IMR-90 (cell line): ENCODE results near the gene STPG4. TPM values are rescaled to one million over a fixed set of nuclear protein-coding genes. Genes with fewer than 3 reads are reported as not detected.

Experiments used
- ATAC-seq: fragments of 200-7000 bp; cut with Tn5 transposase; 2 replicates; pipeline ENCODE4 v1.9.1; 2020; ENCODE audit warnings: low read depth, mild to moderate bottlenecking, moderate library complexity
- BruUV-seq: library from RNA; stranded (reverse); fragments of 400-500 nt; replicated peaks from 2 replicates; lab custom pipeline; 2021; lab: Mats Ljungman, UMichigan
- CTCF ChIA-PET: fragments of 300-600 bp; formaldehyde crosslinking; extraction: SDS; loops from one replicate; lab custom pipeline; 2021; ENCODE audit warnings: antibody characterized with exemption; lab: Yijun Ruan, JAX
- POLR2A ChIA-PET: fragments of 300-600 bp; sonication (Branson Sonifier 250); formaldehyde crosslinking; loops from one replicate; lab custom pipeline; 2022; ENCODE audit warnings: antibody characterized with exemption; ENCODE audit not compliant: unreplicated experiment; lab: Charles Lee
- DNase-seq: peaks from one replicate; pipeline ENCODE4 v3.0.0; 2013
- H2AFZ ChIP-seq: replicated peaks from 2 replicates; pipeline ENCODE3; 2013; ENCODE audit warnings: low read length, mild to moderate bottlenecking; ENCODE audit not compliant: poor library complexity
- H2AK5ac ChIP-seq: 2 replicates; pipeline ENCODE4 v1.6.1; 2013; ENCODE audit warnings: low read depth, low read length, inconsistent platforms
- H2AK9ac ChIP-seq: replicated peaks from 2 replicates; pipeline ENCODE3; 2013; ENCODE audit warnings: mild to moderate bottlenecking, low read depth, low read length, moderate library complexity; ENCODE audit not compliant: poor library complexity
- H2BK120ac ChIP-seq: 2 replicates; pipeline ENCODE4 v1.6.1; 2013; ENCODE audit warnings: low read depth, low read length, inconsistent platforms
- H2BK15ac ChIP-seq: 3 replicates; pipeline ENCODE4 v1.6.1; 2013; ENCODE audit warnings: low read depth, low read length, inconsistent platforms
- H2BK20ac ChIP-seq: 2 replicates; pipeline ENCODE4 v1.6.1; 2013; ENCODE audit warnings: low read depth, mild to moderate bottlenecking, inconsistent platforms, low read length, moderate library complexity
- H2BK5ac ChIP-seq: 2 replicates; pipeline ENCODE4 v1.6.1; 2013; ENCODE audit warnings: mild to moderate bottlenecking, low read depth, low read length, inconsistent platforms; ENCODE audit not compliant: poor library complexity, severe bottlenecking
- H3K14ac ChIP-seq: replicated peaks from 2 replicates; pipeline ENCODE4 v1.6.1; 2013; ENCODE audit warnings: low read depth, low read length, inconsistent platforms
- H3K18ac ChIP-seq: 2 replicates; pipeline ENCODE4 v1.6.1; 2013; ENCODE audit warnings: low read depth, low read length, control low read depth
- H3K23ac ChIP-seq: 2 replicates; pipeline ENCODE4 v1.6.1; 2013; ENCODE audit warnings: low read depth, low read length, inconsistent platforms
- H3K27ac ChIP-seq: 2 replicates; pipeline ENCODE4 v1.5.1; 2013; ENCODE audit warnings: mild to moderate bottlenecking, control low read depth, low read length; ENCODE audit not compliant: insufficient read depth
- H3K27me3 ChIP-seq: 2 replicates; pipeline ENCODE4 v1.6.1; 2013; ENCODE audit warnings: low read length; ENCODE audit not compliant: control insufficient read depth, insufficient read depth
- H3K36me3 ChIP-seq: 2 replicates; pipeline ENCODE4 v1.6.1; 2013; ENCODE audit warnings: low read length, mixed read lengths; ENCODE audit not compliant: control insufficient read depth, insufficient read depth
- H3K4ac ChIP-seq: 2 replicates; pipeline ENCODE4 v1.6.1; 2013; ENCODE audit warnings: low read depth, low read length, inconsistent platforms
- H3K4me1 ChIP-seq: 2 replicates; pipeline ENCODE4 v1.6.1; 2013; ENCODE audit warnings: low read length, mixed read lengths; ENCODE audit not compliant: control insufficient read depth, insufficient read depth
- H3K4me2 ChIP-seq: 2 replicates; pipeline ENCODE4 v1.6.1; 2013; ENCODE audit warnings: low read depth, mild to moderate bottlenecking, control low read depth, low read length, moderate library complexity
- H3K4me3 ChIP-seq: 2 replicates; pipeline ENCODE4 v1.5.1; 2013; ENCODE audit warnings: low read depth, mild to moderate bottlenecking, control low read depth, low read length, moderate library complexity; ENCODE audit not compliant: insufficient read depth
- H3K56ac ChIP-seq: 2 replicates; pipeline ENCODE4 v1.6.1; 2013; ENCODE audit warnings: low read length, inconsistent platforms; ENCODE audit not compliant: insufficient read depth; ENCODE audit errors: extremely low read depth
- H3K79me1 ChIP-seq, 2 experiments: 2 replicates each; pipeline ENCODE4 v1.6.1; 2013; ENCODE audit warnings: low read length in 2 of 2, inconsistent platforms in 1 of 2, low read depth in 1 of 2
- H3K9ac ChIP-seq: 2 replicates; pipeline ENCODE4 v1.6.1; 2013; ENCODE audit warnings: low read depth, low read length, control low read depth
- H3K9me1 ChIP-seq: 2 replicates; pipeline ENCODE4 v1.6.1; 2013; ENCODE audit warnings: low read length, inconsistent platforms; ENCODE audit not compliant: insufficient read depth
- H3K9me3 ChIP-seq: 2 replicates; pipeline ENCODE4 v1.6.1; 2013; ENCODE audit warnings: low read length; ENCODE audit not compliant: control insufficient read depth, insufficient read depth
- H4K20me1 ChIP-seq: 2 replicates; pipeline ENCODE4 v1.6.1; 2013; ENCODE audit warnings: low read length, inconsistent platforms; ENCODE audit not compliant: insufficient read depth
- H4K5ac ChIP-seq: 2 replicates; pipeline ENCODE4 v1.6.1; 2013; ENCODE audit warnings: mild to moderate bottlenecking, low read depth, low read length, control low read depth
- H4K8ac ChIP-seq, 2 experiments: 2 replicates each; pipeline ENCODE4 v1.6.1; 2013; ENCODE audit warnings: low read depth in 2 of 2, low read length in 2 of 2, control low read depth in 1 of 2, inconsistent platforms in 1 of 2
- H4K91ac ChIP-seq: 2 replicates; pipeline ENCODE4 v1.6.1; 2013; ENCODE audit warnings: low read depth, low read length, inconsistent platforms; ENCODE audit not compliant: insufficient read depth
- BHLHE40 ChIP-seq: fragments of 150-350 bp; IDR thresholded peaks from 2 replicates; pipeline ENCODE4 v1.6.1; 2016; ENCODE audit warnings: mild to moderate bottlenecking, low read depth, low read length
- CHD1 ChIP-seq: IDR thresholded peaks from 2 replicates; pipeline ENCODE4 v1.6.1; 2012; ENCODE audit warnings: low read depth, low read length, improper control_type of control experiment
- CTCF ChIP-seq: conservative IDR thresholded peaks from 2 replicates; pipeline ENCODE4 v1.5.1; 2012; ENCODE audit warnings: mild to moderate bottlenecking, low read depth, low read length, improper control_type of control experiment
- ELK1 ChIP-seq: fragments of 150-350 bp; IDR thresholded peaks from 2 replicates; pipeline ENCODE4 v1.6.1; 2016; ENCODE audit warnings: low read depth, mild to moderate bottlenecking, low read length, moderate library complexity, borderline replicate concordance
- FOS ChIP-seq: fragments of 150-350 bp; IDR thresholded peaks from 2 replicates; pipeline ENCODE4 v1.6.1; 2016; ENCODE audit warnings: low read depth, low read length
- MAFK ChIP-seq: IDR thresholded peaks from 2 replicates; pipeline ENCODE4 v1.6.1; 2012; ENCODE audit warnings: low read depth, low read length, improper control_type of control experiment
- MXI1 ChIP-seq: IDR thresholded peaks from 2 replicates; pipeline ENCODE4 v1.6.1; 2012; ENCODE audit warnings: low read depth, mild to moderate bottlenecking, low read length, moderate library complexity, borderline replicate concordance
- NFE2L2 ChIP-seq: fragments of 150-350 bp; IDR thresholded peaks from 2 replicates; pipeline ENCODE4 v1.6.1; 2016; ENCODE audit warnings: low read depth, mild to moderate bottlenecking, low read length
- RCOR1 ChIP-seq: IDR thresholded peaks from 2 replicates; pipeline ENCODE4 v1.6.1; 2012; ENCODE audit warnings: mild to moderate bottlenecking, low read length, improper control_type of control experiment; ENCODE audit not compliant: insufficient replicate concordance
- RFX5 ChIP-seq: IDR thresholded peaks from 2 replicates; pipeline ENCODE4 v1.8.0; 2012; ENCODE audit warnings: low read depth, mild to moderate bottlenecking, low read length, moderate library complexity
- SMC3 ChIP-seq: fragments of 150-350 bp; IDR thresholded peaks from 2 replicates; pipeline ENCODE4 v1.6.1; 2016; ENCODE audit warnings: low read depth, mild to moderate bottlenecking, antibody characterized with exemption, low read length, moderate library complexity
- WGBS, 2 experiments: methylation state at CpG; one replicate each; pipeline versions ENCODE4 v1.1.5 to v1.1.7; 2013; ENCODE audit warnings: missing lambda C conversion rate in 2 of 2; ENCODE audit not compliant: insufficient read length in 1 of 2; ENCODE audit errors: extremely low coverage in 2 of 2; 5-methylcytosine and 5-hydroxymethylcytosine counted together
- dilution Hi-C: fragments of 300-500 bp; cut with HindIII; formaldehyde crosslinking; loops from one replicate; pipeline ENCODE4 v1.14.3; 2018; ENCODE audit warnings: low sequenced_read_pairs; ENCODE audit not compliant: unreplicated experiment
- in situ Hi-C: fragments of 300-500 bp; cut with MboI; formaldehyde crosslinking; loops from 3 replicates; pipeline ENCODE4 v1.14.3; 2019; ENCODE audit warnings: low sequenced_read_pairs, inconsistent platforms, mixed read lengths
- intact Hi-C: fragments of 100-400 bp; cut with micrococcal nuclease; formaldehyde crosslinking; loops from 2 replicates; pipeline ENCODE4 v1.10.0; 2022
- polyA plus RNA-seq, 3 experiments: library from polyadenylated mRNA; depleted of rRNA; stranded (reverse); fragments of >200 nt; gene quantifications; 2 replicates each; pipeline ENCODE4 v1.2.3, GENCODE V29; 2012; ENCODE audit warnings: low replicate concordance in 1 of 3
- total RNA-seq: library from RNA; depleted of rRNA; stranded (reverse); fragments of >200 nt; gene quantifications from 2 replicates; pipeline ENCODE4 v1.2.3, GENCODE V29; 2012

Gene STPG4
- total and polyA plus RNA-seq, 2 of the 4 experiments (the other 2 are of a cell fraction) = 0.12 to 0.18 TPM

GRCh38 chr2:47201224-47201623, 46.1 kb upstream of the STPG4 start:
- ATAC-seq = no peak
- POLR2A ChIA-PET = no interaction called here

More at GRCh38 chr2:47201224-47201623, 46.1 kb upstream of the STPG4 start:
- H4K91ac ChIP-seq = peak overlapping the region; percentile 67; the same call in 1 of the 2 replicates
- H3K4me2 ChIP-seq = no peak overlapping the region
- H3K27me3 ChIP-seq = no peaks in the 10 kb centered on the region
- in situ Hi-C loops (no loop called here), dilution Hi-C loops (no loop called here), intact Hi-C loops (no loop called here)
- no TSS peak for BruUV-seq
- H2AK5ac ChIP-seq = peak overlapping the region; percentile 92
- H3K9ac ChIP-seq = no peak overlapping the region
- no peak overlapping the region; the same call in 1 of the 2 replicates for H3K27ac ChIP-seq
- H3K36me3 ChIP-seq = no peaks in the 10 kb centered on the region
- no peak overlapping the region for H3K4me3 ChIP-seq
- peak overlapping the region; percentile 69 for H2BK20ac ChIP-seq
- H4K20me1 ChIP-seq = no peaks in the 10 kb centered on the region
- H2BK120ac ChIP-seq = peak overlapping the region; percentile 87
- peak overlapping the region; percentile 29 for H2AK9ac ChIP-seq
- CTCF ChIA-PET = no interaction called here
- peak overlapping the region; percentile 11; the same call in 1 of the 2 replicates for H4K5ac ChIP-seq
- H3K14ac ChIP-seq = peak overlapping the region; percentile 77
- TF ChIP-seq NFE2L2 = no peak
- TF ChIP-seq MXI1 = no peak
- TF ChIP-seq SMC3 = no peak
- TF ChIP-seq RCOR1 = no peak
- TF ChIP-seq ELK1 = no peak
- TF ChIP-seq CHD1 = no peak
- no peak for TF ChIP-seq CTCF
- TF ChIP-seq RFX5 = no peak
- no peak for TF ChIP-seq MAFK
- TF ChIP-seq BHLHE40 = no peak
- no peak for TF ChIP-seq FOS
- no peak overlapping the region for H2AFZ ChIP-seq
- H3K9me3 ChIP-seq = no peaks in the 10 kb centered on the region
- H2BK15ac ChIP-seq = peak overlapping the region; percentile 92
- H2BK5ac ChIP-seq = peak overlapping the region; percentile 40
- peaks cover 13% of the 10 kb centered on the region for H3K9me1 ChIP-seq
- peaks cover under 1 to 18% of the 10 kb centered on the region in 2 experiments; a peak in 2 of 4 replicates for H3K79me1 ChIP-seq
- no CpG with 5 or more reads among the region's 2 CpGs for WGBS, 2 experiments
- peak overlapping the region; percentile 21 to 83; a peak in 3 of 4 replicates for H4K8ac ChIP-seq
- H3K4ac ChIP-seq = peak overlapping the region; percentile 84
- peak overlapping the region; percentile 10; the same call in 1 of the 2 replicates for H3K56ac ChIP-seq
- peaks cover 23% of the 10 kb centered on the region for H3K4me1 ChIP-seq
- H3K23ac ChIP-seq = peak overlapping the region; percentile 76
- peak overlapping the region; percentile 29 for H3K18ac ChIP-seq
- peak; percentile 49 for DNase-seq
